ENCODE measurements around the gene GOLGA6B.
"Not testable (repeated sequence)": the region's sequence is repeated elsewhere in the genome, so short reads cannot be mapped to it uniquely, and the experiment has no call there.

GOLGA6B gene

GRCh38 chr15:72654397-72654796 lies at the start of gene GOLGA6B:
Gene GOLGA6B (plus strand): TSS chr15:72654697. CDS start chr15:72654738, 41 bp downstream.
- DNase-seq = not testable (repeated sequence)

GRCh38 chr15:72604794-72605193 lies 49.7 kb upstream of the GOLGA6B start:
- no peak for DNase-seq

GRCh38 chr15:72608084-72608483 lies 46.4 kb upstream of the GOLGA6B start:
- not testable (repeated sequence) for DNase-seq

- no peak for DNase-seq
Observed at GRCh38 chr15:72609862-72610261, 44.6 kb upstream of the GOLGA6B start.

GRCh38 chr15:72612324-72612723 lies 42.2 kb upstream of the GOLGA6B start:
- DNase-seq = not testable (repeated sequence)

GRCh38 chr15:72614810-72615532 lies 39.5 kb upstream of the GOLGA6B start:
- no peak for DNase-seq

- DNase-seq = not testable (repeated sequence)
Observed at GRCh38 chr15:72615533-72616233, 38.8 kb upstream of the GOLGA6B start.

- no peak for DNase-seq
Observed at GRCh38 chr15:72616491-72617210, 37.8 kb upstream of the GOLGA6B start.

GRCh38 chr15:72623854-72624253 lies 30.6 kb upstream of the GOLGA6B start:
- not testable (repeated sequence) for DNase-seq

- DNase-seq = not testable (repeated sequence)
Observed at GRCh38 chr15:72626153-72626552, 28.3 kb upstream of the GOLGA6B start.

- not testable (repeated sequence) for DNase-seq
Observed at GRCh38 chr15:72628249-72629067, 26.0 kb upstream of the GOLGA6B start.

- not testable (repeated sequence) for DNase-seq
Observed at GRCh38 chr15:72629068-72629570, 25.4 kb upstream of the GOLGA6B start.

GRCh38 chr15:72636519-72637282 lies 17.8 kb upstream of the GOLGA6B start:
- peak; percentile 86 for DNase-seq

- not testable (repeated sequence) for DNase-seq
Observed at GRCh38 chr15:72639759-72640483, 14.6 kb upstream of the GOLGA6B start.

- not testable (repeated sequence) for DNase-seq
Observed at GRCh38 chr15:72642271-72642670, 12.2 kb upstream of the GOLGA6B start.

GRCh38 chr15:72648631-72649253 lies 5.8 kb upstream of the GOLGA6B start:
- not testable (repeated sequence) for DNase-seq

GRCh38 chr15:72656014-72656413 lies 1.5 kb downstream of the GOLGA6B start:
- DNase-seq = not testable (repeated sequence)

- DNase-seq = not testable (repeated sequence)
Observed at GRCh38 chr15:72661081-72661480, 6.6 kb downstream of the GOLGA6B start.

GRCh38 chr15:72663931-72664330 lies 9.4 kb downstream of the GOLGA6B start:
- DNase-seq = not testable (repeated sequence)

- not testable (repeated sequence) for DNase-seq
Observed at GRCh38 chr15:72665706-72666105, 11.2 kb downstream of the GOLGA6B start.

Measured in right hindlimb (tissue), 1 donor.